Measurements from ENCODE around the gene NFASC. TPM values are rescaled to one million over a fixed set of nuclear protein-coding genes. Genes with fewer than 3 reads are reported as not detected.

NFASC gene
- total and polyA plus RNA-seq, 2 donors (not counting 3 experiments of a cell fraction or from before 2014, with no cell fraction given), result not detected

- dilution Hi-C loops (cut with MboI; ENCODE audit: extremely low pct_ligation_motif_present, low sequenced_read_pairs) (no loop called here), intact Hi-C loops (cut with micrococcal nuclease) (no loop called here)
- BruUV-seq (replicated peaks), result no TSS peak
These were observed 64.5 kb downstream of the NFASC start for GRCh38 chr1:204935155-204935554.

More at GRCh38 chr1:204935155-204935554, 64.5 kb downstream of the NFASC start:
- no peak overlapping the region for H2AFZ ChIP-seq (ENCODE audit: low read depth, low read length)
- H3K36me3 ChIP-seq (ENCODE audit: control insufficient read depth in 2 of 2, extremely low read depth in 1 of 2, insufficient read depth in 2 of 2, low read length in 2 of 2), result no peaks in the 10 kb centered on the region
- no peaks in the 10 kb centered on the region for H3K79me2 ChIP-seq (ENCODE audit: control insufficient read depth, insufficient read depth, low read length)
- no peak for TF ChIP-seq MAX (IDR thresholded peaks at IDR 0.05; ENCODE audit: insufficient read depth, insufficient read length)
- no peak for TF ChIP-seq POLR2A (IDR thresholded peaks at IDR 0.05; ENCODE audit: low read depth, low read length)
- no peak for TF ChIP-seq CTCF (IDR thresholded peaks at IDR 0.05; ENCODE audit: extremely low read depth in 1 of 2, insufficient read depth in 1 of 2, low read depth in 1 of 2, low read length in 2 of 2)
- no peak for TF ChIP-seq JUN (IDR thresholded peaks at IDR 0.05; ENCODE audit: borderline replicate concordance, insufficient read depth, insufficient read length, low read depth)
- no peak for TF ChIP-seq MYC (IDR thresholded peaks at IDR 0.05; ENCODE audit: low read depth, low read length)
- no peak for TF ChIP-seq FOS (IDR thresholded peaks at IDR 0.05; ENCODE audit: borderline replicate concordance, insufficient read depth, low read length)
- no peak for TF ChIP-seq POLR2AphosphoS5 (IDR thresholded peaks at IDR 0.05; ENCODE audit: insufficient read depth, low read depth, low read length)
- TF ChIP-seq GATA2 (IDR thresholded peaks at IDR 0.05; ENCODE audit: insufficient read depth, insufficient read length, low read depth, low read length), result no peak
- TF ChIP-seq EZH2 (IDR thresholded peaks at IDR 0.05; ENCODE audit: borderline replicate concordance, low read depth, low read length, severe bottlenecking), result no peak
- no peaks in the 10 kb centered on the region for H3K9me1 ChIP-seq (replicated peaks; ENCODE audit: control insufficient read depth, extremely low read depth, insufficient read depth, low read length)
- peaks cover 3 to 9% of the 10 kb centered on the region in 2 experiments for H3K27me3 ChIP-seq (ENCODE audit: control insufficient read depth in 2 of 2, insufficient read depth in 2 of 2, low read length in 2 of 2)
- H3K4me2 ChIP-seq (ENCODE audit: insufficient read depth, low read length), result no peak overlapping the region
- ChIA-PET CTCF (interaction anchor here (1.0 kb wide), 1 partner anchor 128 kb away, joined by 3 read pairs; no protein-coding TSS in a partner anchor), POLR2A (no interaction called here)
- DNase-seq (ENCODE audit: low read depth, low spot score), result no peak
- H3K9me3 ChIP-seq (replicated peaks; ENCODE audit: control insufficient read depth, insufficient read depth, low read length), result no peaks in the 10 kb centered on the region
- no peak for FAIRE-seq
- H3K27ac ChIP-seq (ENCODE audit: insufficient read depth, low read depth, low read length), result no peak overlapping the region
- H4K20me1 ChIP-seq (replicated peaks; ENCODE audit: control insufficient read depth, extremely low read depth, insufficient read depth, low read length), result no peaks in the 10 kb centered on the region
- no peak overlapping the region for H3K9ac ChIP-seq (replicated peaks; ENCODE audit: extremely low read depth, insufficient read depth, low read length)
- no peaks in the 10 kb centered on the region for H3K4me1 ChIP-seq (ENCODE audit: control insufficient read depth, extremely low read depth, insufficient read depth, low read length)
- no peak overlapping the region for H3K4me3 ChIP-seq (replicated peaks in 1 of 3; ENCODE audit: insufficient read depth in 1 of 3, low read depth in 1 of 3, low read length in 3 of 3)
